HG03469 (cell line): ENCODE data around the gene ENOX1.
"Not testable (repeated sequence)": the region's sequence is repeated elsewhere in the genome, so short reads cannot be mapped to it uniquely, and the experiment has no call there.

Experiments used
- ATAC-seq: cut with Tn5 transposase; IDR thresholded peaks from one replicate; pipeline ENCODE4 v1.9.1; 2021; ENCODE audit warnings: mild to moderate bottlenecking, moderate library complexity, moderate number of reproducible peaks; ENCODE audit not compliant: unreplicated experiment

ENOX1 gene

GRCh38 chr13:43185226-43185625, 601.5 kb downstream of the ENOX1 start:
- ATAC-seq = no peak

- no peak for ATAC-seq
These were observed 605.9 kb downstream of the ENOX1 start for GRCh38 chr13:43180837-43181236.

- ATAC-seq = no peak
These were observed 606.6 kb downstream of the ENOX1 start for GRCh38 chr13:43180036-43180660.

- ATAC-seq = no peak
These were observed 615.3 kb downstream of the ENOX1 start for GRCh38 chr13:43171489-43171888.

- no peak for ATAC-seq
These were observed 616.3 kb downstream of the ENOX1 start for GRCh38 chr13:43170506-43170905.

- ATAC-seq = not testable (repeated sequence)
These were observed 618.3 kb downstream of the ENOX1 start for GRCh38 chr13:43168434-43168833.

GRCh38 chr13:43167731-43168130, 619.0 kb downstream of the ENOX1 start:
- ATAC-seq = no peak

GRCh38 chr13:43166644-43167457, 619.9 kb downstream of the ENOX1 start:
- ATAC-seq = no peak
